Neutrophil (primary cell): Measurements from ENCODE around the gene CCNG1.

Experiments
- H3K27ac ChIP-seq: fragments of 200-600 bp; sonication (generic); 2 replicates; pipeline ENCODE4 v1.5.1; 2016; ENCODE audit warnings: mild to moderate bottlenecking, moderate library complexity
- H3K27me3 ChIP-seq: fragments of 200-600 bp; sonication (generic); 2 replicates; pipeline ENCODE4 v1.6.0; 2016; ENCODE audit warnings: mild to moderate bottlenecking
- H3K36me3 ChIP-seq: fragments of 200-600 bp; sonication (generic); 2 replicates; pipeline ENCODE4 v1.5.1; 2017
- H3K4me1 ChIP-seq, 2 experiments: fragments of 200-600 bp in 1 of 2; sonication (generic) in 1 of 2; 1 replicate in 1 of 2; 2 replicates in 1 of 2; pipeline versions ENCODE4 v1.5.1 to v1.6.1; 2013 to 2016; ENCODE audit warnings: low read depth in 1 of 2, low read length in 1 of 2, mild to moderate bottlenecking in 1 of 2, moderate library complexity in 1 of 2; ENCODE audit not compliant: control insufficient read depth in 1 of 2, insufficient read depth in 1 of 2
- H3K4me3 ChIP-seq, 2 experiments: fragments of 200-600 bp in 1 of 2; sonication (generic) in 1 of 2; 1 replicate in 1 of 2; 2 replicates in 1 of 2; pipeline ENCODE4 v1.5.1; 2013 to 2016; ENCODE audit warnings: low read depth in 1 of 2, low read length in 1 of 2, mild to moderate bottlenecking in 1 of 2, moderate library complexity in 1 of 2
- H3K9me3 ChIP-seq: fragments of 200-600 bp; sonication (generic); 2 replicates; pipeline ENCODE4 v1.5.1; 2016
- TF ChIP-seq, protein P1 (sequence below): fragments of 200-600 bp; sonication (generic); IDR thresholded peaks from 2 replicates; pipeline ENCODE4 v1.5.1; 2016; ENCODE audit warnings: antibody characterized with exemption

The CCNG1 gene

DNA sequence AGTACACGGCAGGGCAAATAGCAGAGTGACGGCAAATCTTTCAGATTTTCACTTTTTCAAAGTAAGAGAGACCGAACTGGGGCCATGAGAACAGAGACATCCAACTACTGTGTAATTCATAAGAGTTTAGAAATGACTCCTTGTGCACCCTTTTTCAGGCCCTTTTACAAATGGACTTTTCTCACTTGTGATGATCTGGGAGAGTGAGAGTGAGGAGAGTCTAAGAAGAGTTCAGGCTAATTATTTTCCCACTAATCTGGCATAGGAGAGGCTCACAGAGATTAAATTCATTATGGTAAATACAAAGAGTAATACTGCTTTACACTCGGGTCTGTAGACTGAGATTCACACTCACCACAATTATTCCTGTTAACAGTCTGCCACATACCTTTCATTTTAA is 880 bp upstream of the CCNG1 start:
- Histone ChIP-seq H3K4me3 (peak overlapping the region in 1 of 2 experiments; percentile 97), H3K27ac (no peak overlapping the region), H3K4me1 (peaks cover 19 to 22% of the 10 kb centered on the region in 2 experiments), H3K9me3 (no peaks in the 10 kb centered on the region), H3K27me3 (no peaks in the 10 kb centered on the region), H3K36me3 (peaks cover 14% of the 10 kb centered on the region)
- TF ChIP-seq, protein P1, sequence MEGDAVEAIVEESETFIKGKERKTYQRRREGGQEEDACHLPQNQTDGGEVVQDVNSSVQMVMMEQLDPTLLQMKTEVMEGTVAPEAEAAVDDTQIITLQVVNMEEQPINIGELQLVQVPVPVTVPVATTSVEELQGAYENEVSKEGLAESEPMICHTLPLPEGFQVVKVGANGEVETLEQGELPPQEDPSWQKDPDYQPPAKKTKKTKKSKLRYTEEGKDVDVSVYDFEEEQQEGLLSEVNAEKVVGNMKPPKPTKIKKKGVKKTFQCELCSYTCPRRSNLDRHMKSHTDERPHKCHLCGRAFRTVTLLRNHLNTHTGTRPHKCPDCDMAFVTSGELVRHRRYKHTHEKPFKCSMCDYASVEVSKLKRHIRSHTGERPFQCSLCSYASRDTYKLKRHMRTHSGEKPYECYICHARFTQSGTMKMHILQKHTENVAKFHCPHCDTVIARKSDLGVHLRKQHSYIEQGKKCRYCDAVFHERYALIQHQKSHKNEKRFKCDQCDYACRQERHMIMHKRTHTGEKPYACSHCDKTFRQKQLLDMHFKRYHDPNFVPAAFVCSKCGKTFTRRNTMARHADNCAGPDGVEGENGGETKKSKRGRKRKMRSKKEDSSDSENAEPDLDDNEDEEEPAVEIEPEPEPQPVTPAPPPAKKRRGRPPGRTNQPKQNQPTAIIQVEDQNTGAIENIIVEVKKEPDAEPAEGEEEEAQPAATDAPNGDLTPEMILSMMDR = no peak

DNA sequence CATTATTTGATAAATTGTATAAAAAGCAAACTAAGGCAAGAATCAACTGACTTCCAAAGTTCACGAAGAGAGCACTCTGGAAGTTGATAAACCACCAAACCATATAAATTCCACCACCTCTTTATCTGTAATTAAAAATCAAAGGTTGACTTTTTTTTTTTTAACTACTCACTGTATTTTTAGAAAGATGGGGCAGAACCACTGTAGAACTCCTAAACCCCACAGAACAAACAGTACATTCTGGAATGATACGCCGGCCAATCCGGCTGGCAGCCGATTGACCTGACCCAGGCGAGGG is 435 bp upstream of the CCNG1 start:
- Histone ChIP-seq H3K4me1 (peaks cover 19 to 22% of the 10 kb centered on the region in 2 experiments), H3K27me3 (no peaks in the 10 kb centered on the region), H3K9me3 (no peaks in the 10 kb centered on the region), H3K36me3 (peaks cover 19% of the 10 kb centered on the region), H3K4me3 (peak overlapping the region; percentile 83 to 97), H3K27ac (peak overlapping the region; percentile 84)
- TF ChIP-seq, protein P1 = no peak

DNA sequence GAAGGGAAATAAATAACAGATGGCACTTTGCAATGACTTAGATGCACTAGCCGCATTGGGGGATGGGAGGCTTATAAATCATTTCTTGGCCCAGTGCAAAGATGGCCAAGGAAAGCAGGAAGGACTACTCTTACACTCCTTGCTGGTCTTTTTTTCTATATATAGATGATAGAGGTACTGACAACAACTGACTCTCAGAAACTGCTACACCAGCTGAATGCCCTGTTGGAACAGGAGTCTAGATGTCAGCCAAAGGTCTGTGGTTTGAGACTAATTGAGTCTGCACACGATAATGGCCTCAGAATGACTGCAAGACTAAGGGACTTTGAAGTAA is 1.7 kb downstream of the CCNG1 start:
- TF ChIP-seq, protein P1 = no peak
- Histone ChIP-seq H3K4me3 (no peak overlapping the region), H3K9me3 (no peaks in the 10 kb centered on the region), H3K27ac (peak overlapping the region; percentile 6), H3K27me3 (no peaks in the 10 kb centered on the region), H3K36me3 (peaks cover 40% of the 10 kb centered on the region), H3K4me1 (peaks cover 19 to 22% of the 10 kb centered on the region in 2 experiments)

DNA sequence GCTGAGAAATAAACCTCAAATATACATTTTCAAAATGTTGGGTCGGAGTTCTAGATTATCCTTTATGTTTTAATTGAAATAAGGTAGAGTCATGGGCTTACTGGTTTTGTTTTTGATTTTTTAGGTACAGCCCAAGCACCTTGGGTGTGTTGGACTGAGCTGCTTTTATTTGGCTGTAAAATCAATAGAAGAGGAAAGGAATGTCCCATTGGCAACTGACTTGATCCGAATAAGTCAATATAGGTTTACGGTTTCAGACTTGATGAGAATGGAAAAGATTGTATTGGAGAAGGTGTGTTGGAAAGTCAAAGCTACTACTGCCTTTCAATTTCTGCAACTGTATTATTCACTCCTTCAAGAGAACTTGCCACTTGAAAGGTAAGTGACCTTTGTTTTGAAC is 3.6 kb downstream of the CCNG1 start:
- Histone ChIP-seq H3K27ac (no peak overlapping the region), H3K4me3 (no peak overlapping the region)

DNA sequence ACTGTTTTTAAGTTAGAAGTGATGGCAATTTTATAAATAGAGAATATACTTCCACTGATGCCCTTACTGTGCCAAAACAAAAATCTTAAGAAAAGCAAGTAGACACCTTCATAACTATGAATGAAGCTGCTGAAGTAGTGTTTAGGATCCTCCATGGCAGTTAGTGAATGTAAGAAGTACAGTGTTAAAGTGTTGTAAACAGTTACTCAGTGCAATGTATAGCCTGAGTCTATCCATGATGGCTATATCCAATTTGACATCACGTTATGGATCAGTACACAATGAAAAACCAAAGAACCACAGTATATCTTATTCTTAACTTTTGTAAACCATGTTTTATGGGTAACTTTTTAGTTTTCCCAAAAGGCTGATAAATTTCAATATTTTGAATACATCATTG is 7.1 kb downstream of the CCNG1 start:
- H3K27me3 ChIP-seq = no peaks in the 10 kb centered on the region
- H3K27ac ChIP-seq = no peak overlapping the region
- TF ChIP-seq, protein P1 = no peak
- no peaks in the 10 kb centered on the region for H3K9me3 ChIP-seq
- peaks cover 82% of the 10 kb centered on the region for H3K36me3 ChIP-seq
- H3K4me3 ChIP-seq = no peak overlapping the region
- H3K4me1 ChIP-seq = no peaks in the 10 kb centered on the region

More for the DNA sequence above, 3.6 kb downstream of the CCNG1 start:
- Histone ChIP-seq H3K27me3 (no peaks in the 10 kb centered on the region), H3K36me3 (peaks cover 59% of the 10 kb centered on the region), H3K4me1 (peaks cover 19 to 22% of the 10 kb centered on the region in 2 experiments), H3K9me3 (no peaks in the 10 kb centered on the region)
- TF ChIP-seq, protein P1 = no peak

DNA sequence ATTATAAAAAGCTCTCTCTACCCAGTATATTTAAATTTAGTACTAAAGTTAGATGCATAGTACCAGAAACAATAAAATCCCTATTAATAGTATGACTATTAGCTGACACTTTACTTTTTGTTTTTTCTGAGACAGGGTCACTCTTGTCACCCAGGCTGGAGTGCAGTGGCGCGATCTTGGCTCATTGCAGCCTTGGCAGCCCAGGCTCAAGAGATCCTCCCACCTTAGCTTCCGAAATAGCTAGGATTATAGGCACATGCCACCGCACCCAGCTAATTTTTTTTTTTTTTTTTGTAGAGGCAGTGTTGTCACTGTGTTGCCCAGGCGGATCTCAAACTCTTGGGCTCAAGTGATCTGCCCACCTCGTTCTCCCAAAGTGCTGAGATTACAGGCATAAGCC is 8.0 kb downstream of the CCNG1 start:
- Histone ChIP-seq H3K27me3 (no peaks in the 10 kb centered on the region), H3K4me3 (no peak overlapping the region), H3K9me3 (no peaks in the 10 kb centered on the region), H3K27ac (no peak overlapping the region), H3K36me3 (peaks cover 78% of the 10 kb centered on the region), H3K4me1 (no peaks in the 10 kb centered on the region)
- TF ChIP-seq, protein P1 = no peak
